Omental fat pad (tissue), 4 donors: Measurements from ENCODE around the gene DNAH1. TPM values are rescaled to one million over a fixed set of nuclear protein-coding genes. Genes with fewer than 3 reads are reported as not detected.

Experiments
- ATAC-seq: fragments of 150-250 bp; one replicate; pipeline ENCODE4 v1.9.1; 2016; ENCODE audit warnings: mild to moderate bottlenecking, moderate library complexity; ENCODE audit not compliant: low FRiP score
- DNase-seq: peaks from one replicate; pipeline ENCODE4 v3.0.0-alpha.2; 2019; ENCODE audit warnings: low spot score
- total RNA-seq, 4 donors: library from RNA; depleted of rRNA; stranded (reverse); fragments of >200 nt; gene quantifications; one replicate each; pipeline ENCODE4 v1.1.0, GENCODE V29; 2016
- TF ChIP-seq, protein P1 (sequence below), 3 donors: fragments of 450-650 bp; IDR thresholded peaks; one replicate each; pipeline ENCODE4 v1.5.1; 2016 to 2017; ENCODE audit warnings: antibody characterized with exemption in 3 of 3, mild to moderate bottlenecking in 3 of 3, moderate library complexity in 2 of 3

DNAH1 gene
- total RNA-seq, 4 donors from 2014 or later = 6.7 to 24.9 (median 14.1) TPM

DNA sequence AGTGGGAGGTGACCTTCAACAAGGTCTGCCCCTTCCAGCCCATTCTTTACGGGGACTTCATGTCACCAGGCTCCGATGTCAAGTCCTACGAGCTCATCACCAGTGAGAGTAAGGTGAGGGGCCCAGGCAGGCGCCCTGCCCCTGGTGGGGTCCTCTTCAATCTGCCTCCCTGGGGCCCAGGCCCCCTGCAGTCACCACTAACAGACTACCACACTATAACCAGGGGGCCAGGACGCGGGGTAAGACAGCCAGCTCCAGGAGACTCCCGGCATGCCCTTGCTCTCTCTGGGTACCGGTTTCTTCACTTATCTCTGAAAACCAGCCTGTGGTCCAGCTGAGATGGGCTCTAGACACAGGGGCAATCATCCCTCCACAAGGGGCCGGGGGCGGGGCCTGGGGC lies 63.9 kb downstream of the DNAH1 start:
- TF ChIP-seq, protein P1, sequence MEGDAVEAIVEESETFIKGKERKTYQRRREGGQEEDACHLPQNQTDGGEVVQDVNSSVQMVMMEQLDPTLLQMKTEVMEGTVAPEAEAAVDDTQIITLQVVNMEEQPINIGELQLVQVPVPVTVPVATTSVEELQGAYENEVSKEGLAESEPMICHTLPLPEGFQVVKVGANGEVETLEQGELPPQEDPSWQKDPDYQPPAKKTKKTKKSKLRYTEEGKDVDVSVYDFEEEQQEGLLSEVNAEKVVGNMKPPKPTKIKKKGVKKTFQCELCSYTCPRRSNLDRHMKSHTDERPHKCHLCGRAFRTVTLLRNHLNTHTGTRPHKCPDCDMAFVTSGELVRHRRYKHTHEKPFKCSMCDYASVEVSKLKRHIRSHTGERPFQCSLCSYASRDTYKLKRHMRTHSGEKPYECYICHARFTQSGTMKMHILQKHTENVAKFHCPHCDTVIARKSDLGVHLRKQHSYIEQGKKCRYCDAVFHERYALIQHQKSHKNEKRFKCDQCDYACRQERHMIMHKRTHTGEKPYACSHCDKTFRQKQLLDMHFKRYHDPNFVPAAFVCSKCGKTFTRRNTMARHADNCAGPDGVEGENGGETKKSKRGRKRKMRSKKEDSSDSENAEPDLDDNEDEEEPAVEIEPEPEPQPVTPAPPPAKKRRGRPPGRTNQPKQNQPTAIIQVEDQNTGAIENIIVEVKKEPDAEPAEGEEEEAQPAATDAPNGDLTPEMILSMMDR (IDR thresholded peaks at IDR 0.05) = no peak
- ATAC-seq = no peak
- no peak for DNase-seq

DNA sequence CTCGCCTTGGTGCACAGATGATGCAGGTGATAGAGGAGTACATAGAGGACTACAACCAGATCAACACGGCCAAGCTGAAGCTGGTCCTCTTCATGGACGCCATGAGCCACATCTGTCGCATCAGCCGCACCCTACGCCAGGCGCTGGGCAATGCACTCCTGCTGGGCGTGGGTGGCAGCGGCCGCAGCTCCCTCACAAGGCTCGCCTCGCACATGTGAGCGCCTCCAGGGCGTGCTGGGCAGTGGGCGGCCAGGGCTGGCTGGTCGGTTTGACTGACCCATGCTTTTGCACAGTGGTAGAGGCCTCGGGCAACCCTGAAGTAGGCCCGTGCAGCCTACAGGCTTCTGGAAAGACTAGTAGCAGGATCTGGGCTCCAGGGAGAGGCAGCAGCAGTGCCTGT lies 65.5 kb downstream of the DNAH1 start:
- TF ChIP-seq, protein P1 (IDR thresholded peaks at IDR 0.05) = no peak
- ATAC-seq (no peak), DNase-seq (no peak)

DNA sequence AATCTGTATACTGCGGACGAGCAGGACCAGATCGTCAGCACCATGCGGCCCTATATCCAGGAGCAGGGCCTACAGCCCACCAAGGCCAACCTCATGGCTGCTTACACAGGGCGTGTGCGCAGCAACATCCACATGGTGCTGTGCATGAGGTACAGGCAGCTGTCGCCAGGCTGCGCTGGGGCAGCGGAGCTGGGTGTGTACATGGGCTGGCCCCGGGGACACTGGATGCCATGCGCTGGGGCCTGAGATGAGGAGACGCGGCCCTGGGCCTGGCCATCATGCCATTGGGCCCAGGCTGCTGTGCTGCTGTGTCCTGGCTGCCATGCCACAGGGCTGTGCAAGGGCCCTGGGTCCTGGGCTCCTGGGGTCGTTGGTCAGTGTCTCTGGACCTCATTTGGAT lies 67.3 kb downstream of the DNAH1 start:
- TF ChIP-seq, protein P1 (IDR thresholded peaks at IDR 0.05) = no peak
- DNase-seq (no peak), ATAC-seq (no peak)

DNA sequence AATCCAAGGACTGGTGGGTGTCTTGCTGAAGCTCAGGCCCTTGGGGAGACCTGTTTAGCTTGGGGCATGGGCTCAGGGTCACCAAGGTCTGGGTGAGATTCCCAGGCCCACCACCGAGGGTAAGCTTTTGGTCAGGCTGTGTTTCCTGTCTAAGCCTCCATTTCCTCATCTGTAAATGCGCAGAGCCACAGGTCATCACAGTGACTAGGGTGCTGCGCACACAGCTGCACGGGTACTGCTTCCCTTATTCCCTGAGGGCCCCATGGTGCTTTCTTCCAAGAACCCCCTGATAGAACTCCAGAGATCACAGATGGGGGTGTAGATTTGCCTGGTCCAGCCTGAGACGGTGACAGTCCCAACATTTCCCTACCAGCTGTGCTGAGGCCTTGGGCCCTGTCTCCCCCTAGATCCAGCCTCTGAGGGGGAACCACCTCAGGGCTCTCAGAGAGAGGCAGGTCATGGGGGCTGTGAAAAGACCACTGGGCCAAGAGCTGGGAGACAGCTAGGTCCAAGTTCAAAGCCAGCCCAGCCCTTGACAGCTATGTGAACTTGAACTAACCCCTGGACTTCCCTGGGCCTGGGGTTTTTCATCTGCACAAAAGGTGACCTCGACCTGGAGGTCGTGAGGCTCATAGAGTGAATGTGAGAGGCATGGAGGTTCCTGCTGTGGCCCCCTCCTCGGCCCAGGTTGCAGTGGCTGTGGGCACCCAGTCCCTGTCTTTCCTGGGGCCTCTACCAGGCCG lies 68.1 kb downstream of the DNAH1 start:
- DNase-seq = no peak
- ATAC-seq = no peak

DNA sequence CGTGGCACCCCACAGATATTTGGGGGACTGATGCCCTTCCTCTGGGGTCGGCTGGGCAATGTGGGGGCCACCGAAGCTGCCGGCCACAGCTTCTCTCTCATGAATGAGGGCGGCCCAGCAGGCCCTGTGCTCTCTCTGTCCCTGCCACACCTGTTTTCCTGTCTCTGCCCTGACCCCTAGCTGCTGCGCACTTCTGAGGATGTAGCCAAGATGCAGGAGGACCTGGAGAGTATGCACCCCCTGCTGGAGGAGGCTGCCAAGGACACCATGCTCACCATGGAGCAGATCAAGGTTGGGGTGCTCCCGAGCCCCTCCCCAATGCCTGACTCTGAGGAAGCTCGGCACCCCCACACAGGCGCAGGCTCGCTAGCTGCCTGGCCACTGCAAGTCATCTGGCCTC lies 69.0 kb downstream of the DNAH1 start:
- ATAC-seq = no peak
- TF ChIP-seq, protein P1 (IDR thresholded peaks at IDR 0.05) = no peak
- DNase-seq = no peak

More for the DNA sequence above, 68.1 kb downstream of the DNAH1 start:
- TF ChIP-seq, protein P1 (IDR thresholded peaks at IDR 0.05) = no peak

DNA sequence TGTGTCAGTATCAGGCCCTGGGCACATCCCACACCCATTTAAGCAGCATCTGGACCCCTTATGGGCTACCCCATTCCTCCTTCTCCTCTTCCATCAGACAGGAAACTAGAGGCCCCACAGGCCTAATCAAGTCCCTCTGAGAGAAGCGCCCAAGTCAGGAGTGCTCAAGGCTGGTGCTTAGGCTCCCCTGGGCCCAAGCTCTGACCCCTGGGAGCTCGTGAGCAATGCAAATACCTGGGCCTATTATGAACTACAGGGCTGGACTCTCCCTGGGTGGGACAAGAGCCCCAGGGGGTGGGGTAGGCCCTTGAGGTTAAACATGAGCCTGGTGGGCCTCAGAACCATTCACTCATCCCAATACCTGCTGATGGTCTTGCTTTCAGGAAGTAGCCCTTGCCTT lies 71.4 kb downstream of the DNAH1 start:
- DNase-seq = no peak
- no peak for ATAC-seq
- TF ChIP-seq, protein P1 (IDR thresholded peaks at IDR 0.05) = no peak

DNA sequence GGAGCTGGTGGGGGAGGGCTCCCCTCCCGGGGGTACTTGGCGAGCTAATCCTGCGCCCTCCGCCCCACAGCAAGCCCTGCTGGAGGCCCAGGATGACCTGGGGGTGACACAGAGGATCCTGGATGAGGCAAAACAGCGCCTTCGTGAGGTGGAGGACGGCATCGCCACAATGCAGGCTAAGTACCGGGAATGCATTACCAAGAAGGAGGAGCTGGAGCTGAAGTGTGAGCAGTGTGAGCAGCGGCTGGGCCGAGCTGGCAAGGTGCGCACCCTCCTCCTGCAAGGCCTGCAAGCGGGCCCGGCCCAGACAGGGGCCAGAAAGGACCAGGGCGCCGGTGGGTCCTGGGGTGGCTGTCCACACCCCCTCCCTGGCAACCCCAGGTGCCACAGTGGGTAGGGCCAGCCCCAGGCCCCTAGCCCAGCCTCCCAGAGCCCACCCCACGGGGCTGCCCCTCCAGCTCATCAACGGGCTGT lies 72.3 kb downstream of the DNAH1 start:
- ATAC-seq = no peak
- TF ChIP-seq, protein P1 (IDR thresholded peaks at IDR 0.05) = no peak
- DNase-seq = no peak
